ENCODE results near the gene ANKRD12.
"Not testable (repeated sequence)": the region's sequence is repeated elsewhere in the genome, so short reads cannot be mapped to it uniquely, and the experiment has no call there.

ANKRD12 gene

DNA sequence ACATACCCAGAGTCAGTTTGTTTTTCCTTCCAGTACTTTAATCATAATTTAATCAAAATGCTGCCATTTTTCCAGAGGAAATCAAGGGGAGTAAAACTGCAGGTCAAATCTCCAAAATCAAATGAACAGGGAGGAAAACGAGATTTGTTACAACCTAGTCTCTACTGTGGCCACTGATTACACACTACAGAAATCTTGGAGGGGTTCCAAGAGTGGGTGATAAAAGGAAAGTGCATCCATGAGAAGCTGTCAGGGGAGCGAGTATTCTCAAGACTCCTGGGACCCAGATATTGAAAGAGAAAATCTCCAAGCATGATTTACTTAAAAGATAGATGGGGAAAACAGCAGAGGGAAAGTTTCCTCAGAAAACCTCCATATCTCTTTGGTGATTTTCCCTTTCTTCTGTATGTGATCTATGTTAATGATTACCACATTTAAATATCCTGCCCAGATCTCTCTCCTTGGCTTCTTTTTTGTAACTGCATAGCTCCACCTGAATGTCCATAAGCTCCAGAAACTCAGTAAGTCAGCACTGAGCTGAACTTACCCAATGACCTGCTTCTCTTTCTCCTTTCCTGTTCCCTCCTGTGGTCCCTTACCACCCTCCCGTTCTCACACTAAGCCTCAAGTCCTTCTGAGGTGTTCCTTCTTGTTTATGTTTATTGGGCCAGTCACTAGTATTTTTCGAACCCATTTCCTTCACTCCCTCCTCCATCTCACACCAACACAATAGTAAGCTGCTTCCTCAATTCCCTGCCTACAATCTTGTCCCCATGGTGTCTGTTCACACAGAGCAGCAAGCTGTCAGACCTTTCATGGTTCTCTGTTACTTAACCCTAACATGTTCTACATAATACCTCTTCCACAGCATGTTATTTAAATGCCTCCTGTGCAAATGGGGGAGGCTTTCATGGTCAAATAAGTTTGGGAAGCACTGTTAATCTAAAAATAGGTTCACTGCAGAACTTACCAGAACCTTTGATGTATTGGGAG lies 124.1 kb downstream of the ANKRD12 start:
- TF ChIP-seq POLR2AphosphoS5 (IDR thresholded peaks at IDR 0.05; ENCODE audit: borderline replicate concordance, low read depth, low read length): no peak
- TF ChIP-seq FOXP2 (optimal IDR thresholded peaks at IDR 0.05; ENCODE audit: control extremely low read depth, extremely low read length, insufficient read depth): no peak
- TF ChIP-seq EZH2 (IDR thresholded peaks at IDR 0.05): no peak
- Histone ChIP-seq H3K27ac (no peak overlapping the region), H3K9me3 (ENCODE audit: low read depth, low read length) (no peaks in the 10 kb centered on the region), H3K9ac (ENCODE audit: insufficient read length) (no peak overlapping the region), H3K4me3 (no peak overlapping the region), H3K36me3 (ENCODE audit: insufficient read depth, low read length) (peaks cover 9% of the 10 kb centered on the region)
- DNase-seq (ENCODE audit: low read depth, low spot score): no peak

- H3K36me3 ChIP-seq (ENCODE audit: insufficient read depth, low read length): peaks cover 9% of the 10 kb centered on the region
- TF ChIP-seq FOXP2 (optimal IDR thresholded peaks at IDR 0.05; ENCODE audit: control extremely low read depth, extremely low read length, insufficient read depth): no peak
- no peak overlapping the region for H3K27ac ChIP-seq
- H3K4me3 ChIP-seq: no peak overlapping the region
- DNase-seq (ENCODE audit: low read depth, low spot score): no peak
- no peaks in the 10 kb centered on the region for H3K9me3 ChIP-seq (ENCODE audit: low read depth, low read length)
- H3K9ac ChIP-seq (ENCODE audit: insufficient read length): no peak overlapping the region
These were observed 126.7 kb downstream of the ANKRD12 start for GRCh38 chr18:9263264-9263663.

DNA sequence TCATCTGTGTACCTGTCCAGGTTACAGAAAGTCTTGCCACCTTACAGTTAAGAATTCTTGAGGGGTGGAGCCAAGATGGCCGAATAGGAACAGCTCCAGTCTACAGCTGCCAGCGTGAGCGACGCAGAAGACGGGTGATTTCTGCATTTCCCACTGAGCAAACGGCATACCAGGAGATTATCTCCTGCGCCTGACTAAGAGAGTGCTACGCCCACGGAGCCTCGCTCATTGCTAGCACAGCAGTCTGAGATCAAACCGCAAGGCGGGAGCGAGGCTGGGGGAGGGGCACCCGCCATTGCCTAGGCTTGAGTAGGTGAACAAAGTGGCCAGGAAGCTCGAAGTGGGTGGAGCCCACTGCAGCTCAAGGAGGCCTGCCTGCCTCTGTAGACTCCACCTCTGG lies 128.2 kb downstream of the ANKRD12 start:
- not testable (repeated sequence) for H3K4me3 ChIP-seq; DNase-seq (ENCODE audit: low read depth, low spot score); H3K27ac ChIP-seq

DNA sequence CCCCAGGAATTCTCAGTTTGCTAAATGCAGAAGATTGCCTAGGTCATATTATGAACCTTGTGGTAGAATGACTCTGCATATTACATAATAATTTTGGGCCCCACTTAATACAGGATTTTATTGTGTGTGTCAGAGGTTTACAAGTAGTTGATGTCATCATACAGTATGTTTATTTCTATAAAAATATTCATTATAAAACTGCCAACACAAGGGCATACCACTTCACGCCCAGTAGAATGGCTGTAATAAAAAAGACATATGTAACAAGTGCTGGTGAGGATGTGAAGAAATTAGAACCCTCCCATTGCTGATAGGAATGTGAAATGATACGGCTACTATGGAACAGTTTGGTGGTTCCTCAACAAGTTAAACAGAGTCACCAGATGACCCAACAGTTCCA lies 136.6 kb downstream of the ANKRD12 start:
- DNase-seq (ENCODE audit: low read depth, low spot score): no peak
- Histone ChIP-seq H3K4me3 (no peak overlapping the region), H3K9ac (ENCODE audit: insufficient read length) (no peak overlapping the region), H3K27ac (no peak overlapping the region), H3K9me3 (ENCODE audit: low read depth, low read length) (no peaks in the 10 kb centered on the region), H3K36me3 (ENCODE audit: insufficient read depth, low read length) (peaks cover 3% of the 10 kb centered on the region; the same call in 1 of the 2 replicates)
- TF ChIP-seq POLR2AphosphoS5 (IDR thresholded peaks at IDR 0.05; ENCODE audit: borderline replicate concordance, low read depth, low read length) (no peak), FOXP2 (optimal IDR thresholded peaks at IDR 0.05; ENCODE audit: control extremely low read depth, extremely low read length, insufficient read depth) (no peak), EZH2 (IDR thresholded peaks at IDR 0.05) (no peak)

More for the DNA sequence above, 128.2 kb downstream of the ANKRD12 start:
- H3K9ac ChIP-seq (ENCODE audit: insufficient read length); H3K36me3 ChIP-seq (ENCODE audit: insufficient read depth, low read length); H3K9me3 ChIP-seq (ENCODE audit: low read depth, low read length): not testable (repeated sequence)

DNA sequence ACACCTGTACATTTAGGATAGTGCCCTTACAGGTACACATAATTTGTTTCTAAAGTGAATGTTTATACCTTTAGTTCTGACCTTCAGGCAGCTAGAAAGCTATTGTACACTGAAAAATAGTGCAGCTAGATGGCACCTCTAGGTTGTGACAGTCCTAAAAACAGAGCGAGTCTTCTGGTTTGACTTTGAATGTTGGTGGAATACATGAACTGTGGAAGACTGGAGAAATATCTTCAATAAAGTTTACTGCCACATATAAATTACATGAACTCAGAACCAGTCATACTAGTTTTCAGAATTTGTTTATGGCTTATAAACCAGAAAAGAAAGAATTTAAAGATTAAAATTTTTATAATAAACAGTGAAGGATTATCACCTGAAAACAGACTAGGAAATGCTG lies 139.3 kb downstream of the ANKRD12 start:
- Histone ChIP-seq H3K4me3 (no peak overlapping the region), H3K9me3 (ENCODE audit: low read depth, low read length) (no peaks in the 10 kb centered on the region), H3K36me3 (ENCODE audit: insufficient read depth, low read length) (peaks cover 3% of the 10 kb centered on the region; the same call in 1 of the 2 replicates), H3K9ac (ENCODE audit: insufficient read length) (no peak overlapping the region), H3K27ac (no peak overlapping the region)
- no peak for DNase-seq (ENCODE audit: low read depth, low spot score)
- TF ChIP-seq FOXP2 (optimal IDR thresholded peaks at IDR 0.05; ENCODE audit: control extremely low read depth, extremely low read length, insufficient read depth): no peak
- TF ChIP-seq POLR2AphosphoS5 (IDR thresholded peaks at IDR 0.05; ENCODE audit: borderline replicate concordance, low read depth, low read length): no peak
- TF ChIP-seq EZH2 (IDR thresholded peaks at IDR 0.05): no peak

GRCh38 chr18:9278028-9278427 lies 141.4 kb downstream of the ANKRD12 start:
- Histone ChIP-seq H3K9me3 (ENCODE audit: low read depth, low read length) (no peaks in the 10 kb centered on the region), H3K27ac (no peak overlapping the region), H3K4me3 (no peak overlapping the region), H3K36me3 (ENCODE audit: insufficient read depth, low read length) (no peaks in the 10 kb centered on the region), H3K9ac (ENCODE audit: insufficient read length) (no peak overlapping the region)
- TF ChIP-seq EZH2 (IDR thresholded peaks at IDR 0.05) (no peak), FOXP2 (optimal IDR thresholded peaks at IDR 0.05; ENCODE audit: control extremely low read depth, extremely low read length, insufficient read depth) (no peak), POLR2AphosphoS5 (IDR thresholded peaks at IDR 0.05; ENCODE audit: borderline replicate concordance, low read depth, low read length) (no peak)
- no peak for DNase-seq (ENCODE audit: low read depth, low spot score)

GRCh38 chr18:9280849-9281248 lies 144.3 kb downstream of the ANKRD12 start:
- Histone ChIP-seq H3K9me3 (ENCODE audit: low read depth, low read length) (no peaks in the 10 kb centered on the region), H3K27ac (no peak overlapping the region)
- DNase-seq (ENCODE audit: low read depth, low spot score): no peak

DNA sequence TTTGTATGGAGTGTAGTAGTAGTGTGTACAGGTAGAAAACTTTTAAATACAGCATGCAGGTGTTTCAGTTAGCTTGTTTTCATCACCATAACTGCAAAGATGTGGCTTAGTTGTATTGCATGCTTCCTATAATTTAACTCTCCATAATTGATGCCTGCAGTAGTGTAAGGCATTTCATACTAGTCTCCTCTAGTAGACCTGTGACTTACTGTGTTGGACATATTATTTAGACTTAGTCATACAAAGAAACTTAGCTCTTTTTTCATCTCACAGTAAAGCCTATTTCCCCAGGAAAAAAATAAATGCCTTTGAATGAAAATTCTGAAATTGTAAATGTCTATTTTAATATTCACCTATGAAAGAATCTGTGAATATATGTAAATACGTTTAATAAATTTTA lies 145.2 kb downstream of the ANKRD12 start:
- no peak for DNase-seq (ENCODE audit: low read depth, low spot score)
- H3K36me3 ChIP-seq (ENCODE audit: insufficient read depth, low read length): no peaks in the 10 kb centered on the region
- no peak for TF ChIP-seq POLR2AphosphoS5 (IDR thresholded peaks at IDR 0.05; ENCODE audit: borderline replicate concordance, low read depth, low read length)
- no peak for TF ChIP-seq FOXP2 (optimal IDR thresholded peaks at IDR 0.05; ENCODE audit: control extremely low read depth, extremely low read length, insufficient read depth)
- TF ChIP-seq EZH2 (IDR thresholded peaks at IDR 0.05): no peak
- H3K27ac ChIP-seq: no peak overlapping the region
- H3K9me3 ChIP-seq (ENCODE audit: low read depth, low read length): no peaks in the 10 kb centered on the region
- H3K4me3 ChIP-seq: no peak overlapping the region
- no peak overlapping the region for H3K9ac ChIP-seq (ENCODE audit: insufficient read length)

More at GRCh38 chr18:9280849-9281248, 144.3 kb downstream of the ANKRD12 start:
- Histone ChIP-seq H3K36me3 (ENCODE audit: insufficient read depth, low read length) (no peaks in the 10 kb centered on the region), H3K4me3 (no peak overlapping the region), H3K9ac (ENCODE audit: insufficient read length) (no peak overlapping the region)
- TF ChIP-seq FOXP2 (optimal IDR thresholded peaks at IDR 0.05; ENCODE audit: control extremely low read depth, extremely low read length, insufficient read depth): no peak
- TF ChIP-seq POLR2AphosphoS5 (IDR thresholded peaks at IDR 0.05; ENCODE audit: borderline replicate concordance, low read depth, low read length): no peak
- no peak for TF ChIP-seq EZH2 (IDR thresholded peaks at IDR 0.05)

GRCh38 chr18:9283791-9284190 lies 147.2 kb downstream of the ANKRD12 start:
- Histone ChIP-seq H3K9me3 (ENCODE audit: low read depth, low read length) (no peaks in the 10 kb centered on the region), H3K4me3 (no peak overlapping the region), H3K27ac (no peak overlapping the region), H3K9ac (ENCODE audit: insufficient read length) (no peak overlapping the region), H3K36me3 (ENCODE audit: insufficient read depth, low read length) (no peaks in the 10 kb centered on the region)
- DNase-seq (ENCODE audit: low read depth, low spot score): no peak
- TF ChIP-seq POLR2AphosphoS5 (IDR thresholded peaks at IDR 0.05; ENCODE audit: borderline replicate concordance, low read depth, low read length) (no peak), FOXP2 (optimal IDR thresholded peaks at IDR 0.05; ENCODE audit: control extremely low read depth, extremely low read length, insufficient read depth) (no peak), EZH2 (IDR thresholded peaks at IDR 0.05) (no peak)
